HG02884 (cell line): ENCODE results near the gene USP28.

Source experiments
- ATAC-seq: cut with Tn5 transposase; IDR thresholded peaks from one replicate; pipeline ENCODE4 v1.9.1; 2021; ENCODE audit warnings: mild to moderate bottlenecking, moderate library complexity; ENCODE audit not compliant: unreplicated experiment

The USP28 gene

GRCh38 chr11:113876798-113877669 is 1.7 kb upstream of the USP28 start:
- no peak for ATAC-seq

DNA sequence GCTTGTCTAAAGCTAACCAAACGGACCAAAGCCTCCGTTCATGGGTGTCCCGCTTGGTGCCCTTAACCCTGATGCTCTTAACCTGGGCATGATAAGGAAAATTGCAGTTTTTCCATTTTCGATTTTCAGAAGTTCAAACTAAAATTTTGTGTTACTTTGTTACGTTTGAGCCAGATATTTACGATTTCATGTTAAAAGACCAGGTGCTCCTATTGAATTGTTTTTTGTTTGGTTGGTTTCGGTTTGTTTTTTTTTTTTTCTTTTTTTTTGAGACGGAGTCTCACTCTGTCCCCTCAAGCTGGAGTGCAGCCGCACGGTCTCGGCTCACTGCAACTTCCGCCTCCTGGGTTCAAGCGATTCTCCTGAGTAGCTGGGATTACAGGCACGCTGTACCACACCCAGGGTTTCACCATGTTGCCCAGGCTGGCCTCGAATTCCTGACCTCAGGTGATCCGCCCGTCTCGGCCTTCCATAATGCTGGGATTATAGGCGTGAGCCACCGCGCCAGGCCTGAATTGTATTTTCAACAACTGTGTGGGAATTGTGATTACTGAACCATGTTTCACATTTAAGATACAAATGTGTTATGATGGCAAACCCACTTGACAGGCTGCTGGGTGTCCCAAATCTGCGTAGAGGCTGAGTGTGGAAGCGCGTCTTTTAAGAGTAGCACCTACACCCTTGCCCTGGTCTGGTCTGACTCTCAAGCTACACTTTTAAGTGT is 864 bp upstream of the USP28 start:
- ATAC-seq: no peak

- peak; percentile 32 for ATAC-seq
Observed at GRCh38 chr11:113874581-113875233, 665 bp downstream of the USP28 start.

GRCh38 chr11:113874096-113874495 is 1.3 kb downstream of the USP28 start:
- no peak for ATAC-seq

- ATAC-seq: no peak
Observed at GRCh38 chr11:113873236-113873626, 2.1 kb downstream of the USP28 start.

- no peak for ATAC-seq
Observed at GRCh38 chr11:113871336-113871735, 4.0 kb downstream of the USP28 start.

GRCh38 chr11:113867843-113868503 is 7.4 kb downstream of the USP28 start:
- ATAC-seq: no peak

DNA sequence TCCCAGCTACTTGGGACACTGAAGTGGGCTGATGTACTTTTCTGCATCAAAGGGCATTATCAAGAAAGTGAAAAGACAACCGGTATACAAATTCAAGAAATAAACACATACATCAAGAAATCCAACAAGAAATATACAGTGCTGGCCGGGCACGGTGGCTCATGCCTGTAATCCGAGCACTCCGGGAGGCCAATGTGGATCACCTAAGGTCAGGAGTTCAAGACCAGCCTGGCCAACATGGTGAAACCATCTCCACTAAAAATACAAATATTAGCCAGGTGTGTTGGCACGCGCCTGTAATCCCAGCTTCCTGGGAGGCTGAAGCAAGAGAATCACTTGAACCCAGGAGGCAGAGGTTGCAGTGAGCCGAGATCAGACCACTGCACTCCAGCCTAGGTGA is 9.5 kb downstream of the USP28 start:
- no peak for ATAC-seq

- ATAC-seq: no peak
Observed at GRCh38 chr11:113864410-113864809, 11.0 kb downstream of the USP28 start.

DNA sequence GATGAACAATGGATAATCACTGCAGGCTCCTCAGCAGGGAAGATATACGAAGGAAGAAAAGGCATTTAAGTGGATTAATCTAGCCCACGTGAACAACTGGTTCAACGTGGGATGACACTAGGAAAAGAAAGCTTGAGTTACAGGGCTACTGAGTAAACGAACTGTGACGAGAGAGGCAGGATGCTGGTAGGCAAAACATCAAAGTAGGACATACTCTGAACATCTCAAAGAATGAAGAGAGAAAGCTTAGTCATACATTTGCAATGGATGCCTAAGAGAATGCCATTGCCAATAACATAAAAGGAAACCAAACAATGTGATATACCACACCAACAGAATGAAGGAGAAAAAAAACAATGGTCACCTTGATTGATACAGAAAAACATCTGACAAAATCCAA is 12.9 kb downstream of the USP28 start:
- no peak for ATAC-seq

DNA sequence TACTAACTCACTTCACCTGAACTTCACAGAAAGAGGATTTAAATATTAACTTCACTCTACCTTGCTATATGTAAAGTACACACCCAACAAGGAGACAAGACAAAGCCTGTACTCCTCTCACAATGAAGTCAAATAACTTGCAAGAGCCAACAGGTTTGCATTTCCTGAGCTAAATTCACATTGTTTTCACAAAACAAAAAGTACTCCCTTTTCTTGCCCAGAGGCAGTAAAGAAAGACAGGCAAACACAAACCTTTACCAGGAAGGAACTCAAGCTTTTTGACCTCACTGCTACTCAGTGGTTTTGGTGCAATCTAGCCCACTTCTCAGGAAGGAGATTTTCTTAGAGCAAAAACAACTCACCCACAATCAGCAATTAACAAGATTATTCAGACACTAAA is 15.7 kb downstream of the USP28 start:
- no peak for ATAC-seq

- ATAC-seq: no peak
Observed at GRCh38 chr11:113856966-113857759, 18.2 kb downstream of the USP28 start.

DNA sequence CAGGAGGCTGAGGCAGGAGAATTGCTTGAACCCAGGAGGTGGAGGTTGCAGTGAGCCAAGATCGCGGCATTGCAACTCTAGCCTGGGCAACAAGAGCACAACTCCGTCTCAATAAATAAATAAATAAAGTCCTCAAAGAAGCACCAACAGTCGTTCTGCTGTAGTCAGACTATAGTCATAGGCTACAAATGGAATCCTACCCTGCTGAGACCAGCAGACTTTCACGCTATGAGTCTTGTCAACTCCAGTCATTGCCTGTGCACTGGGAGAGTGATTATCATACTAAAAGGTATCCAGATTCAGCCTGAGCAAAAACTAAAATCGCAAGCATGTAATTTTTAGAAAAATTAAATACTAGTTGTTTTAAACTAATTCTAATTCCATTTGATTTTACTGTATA is 19.6 kb downstream of the USP28 start:
- no peak for ATAC-seq

GRCh38 chr11:113850188-113850587 is 25.2 kb downstream of the USP28 start:
- no peak for ATAC-seq

- no peak for ATAC-seq
Observed at GRCh38 chr11:113849713-113850112, 25.7 kb downstream of the USP28 start.

DNA sequence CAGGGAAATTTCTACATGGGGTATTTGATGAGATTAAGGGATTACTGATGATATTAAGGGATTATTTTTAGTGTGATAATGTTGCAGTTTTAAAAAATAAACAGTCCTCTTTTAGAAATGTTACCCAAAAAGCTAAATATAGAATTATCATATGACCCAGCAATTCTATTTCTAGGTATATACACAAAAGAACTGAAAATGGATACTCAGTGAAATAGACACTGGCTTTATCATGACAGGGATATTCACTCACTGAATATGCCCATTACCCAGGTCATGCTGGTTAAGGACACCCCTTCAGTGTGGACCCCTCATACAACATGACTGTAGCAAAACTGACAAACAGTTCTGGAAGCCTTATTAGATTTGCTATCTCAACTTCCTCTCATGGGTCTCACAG is 27.8 kb downstream of the USP28 start:
- no peak for ATAC-seq

GRCh38 chr11:113847111-113847510 is 28.3 kb downstream of the USP28 start:
- ATAC-seq: no peak

DNA sequence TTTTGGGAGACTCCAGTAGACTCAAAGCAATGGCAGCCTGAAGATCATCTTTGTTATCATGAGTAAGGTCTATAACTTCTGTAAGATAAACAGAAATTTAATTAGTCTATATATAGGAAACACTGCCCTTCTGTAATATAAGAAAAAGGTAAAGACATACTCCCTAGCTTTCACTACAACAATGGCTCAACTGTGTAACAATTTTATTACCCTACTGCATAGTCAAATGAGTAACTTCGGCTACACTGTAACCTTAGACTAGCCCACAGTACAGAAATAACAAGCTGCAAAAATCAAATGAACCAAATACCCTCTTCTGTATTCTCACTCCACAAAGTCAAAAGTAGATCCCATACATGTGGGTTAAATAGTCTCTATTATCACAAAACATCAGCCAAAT is 33.7 kb downstream of the USP28 start:
- peak; percentile 37 for ATAC-seq

DNA sequence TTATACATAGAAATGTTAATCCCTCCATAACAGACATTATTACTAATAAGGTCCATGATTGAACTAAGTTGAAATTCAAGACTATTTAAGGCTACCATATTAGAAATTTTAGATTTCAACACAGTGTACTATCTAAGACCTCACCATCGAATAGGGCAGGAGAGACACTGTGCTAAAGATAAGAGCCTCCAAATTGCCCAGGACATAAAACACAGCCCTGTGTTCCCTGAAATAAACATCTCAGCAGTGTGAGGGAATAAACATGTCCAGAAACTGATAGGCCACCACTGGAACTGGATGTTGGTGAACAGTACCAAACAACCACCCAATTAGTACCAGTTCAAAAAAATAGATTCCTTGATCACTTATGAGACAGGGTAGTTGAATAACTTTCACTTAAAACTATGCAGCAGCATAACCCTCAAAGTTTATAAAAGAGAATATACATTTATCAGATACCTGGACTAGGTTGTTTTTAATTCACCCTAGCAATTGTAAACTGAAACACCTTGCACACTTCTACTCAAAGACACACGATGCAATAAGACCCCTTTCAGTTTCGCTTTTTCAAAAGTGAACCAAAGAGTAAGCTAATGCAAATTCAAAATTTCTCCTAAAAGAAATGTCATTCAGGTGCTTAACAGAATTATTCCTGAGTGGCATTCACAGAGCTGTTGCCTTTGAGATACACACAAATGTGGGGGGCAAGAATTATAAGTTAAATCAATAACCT is 34.3 kb downstream of the USP28 start:
- peak; percentile 44 for ATAC-seq

GRCh38 chr11:113839842-113840241 is 35.5 kb downstream of the USP28 start:
- peak; percentile 85 for ATAC-seq
